BLaER1 treated with 17β-estradiol and CSF1 and Interleukin-3, amounts not matched to agents 10 nM and 100 nM (cell line): ENCODE data around the gene HOXB7.

Experiments
- H3K27ac ChIP-seq, 11 experiments: shearing (Covaris generic); formaldehyde crosslinking; 2 replicates each; pipeline ENCODE4 v1.8.1; 2022
- H3K27me3 ChIP-seq, 11 experiments: shearing (Covaris generic); formaldehyde crosslinking; 2 replicates each; pipeline ENCODE4 v1.8.1; 2022
- H3K36me3 ChIP-seq, 11 experiments: shearing (Covaris generic); formaldehyde crosslinking; 2 replicates each; pipeline ENCODE4 v1.8.1; 2022
- H3K4me1 ChIP-seq, 10 experiments: shearing (Covaris generic); formaldehyde crosslinking; 2 replicates each; pipeline ENCODE4 v1.8.1; 2022
- H3K4me2 ChIP-seq, 11 experiments: shearing (Covaris generic); formaldehyde crosslinking; 2 replicates each; pipeline ENCODE4 v1.8.1; 2022
- H3K4me3 ChIP-seq, 10 experiments: shearing (Covaris generic); formaldehyde crosslinking; 2 replicates each; pipeline ENCODE4 v1.8.1; 2022
- H3K9ac ChIP-seq, 11 experiments: shearing (Covaris generic); formaldehyde crosslinking; 2 replicates each; pipeline ENCODE4 v1.8.1; 2022
- H3K9me3 ChIP-seq, 11 experiments: shearing (Covaris generic); formaldehyde crosslinking; replicated peaks in 1 of 11; 2 replicates each; pipeline ENCODE4 v1.8.1; 2022
- H4K20me1 ChIP-seq, 11 experiments: shearing (Covaris generic); formaldehyde crosslinking; 2 replicates each; pipeline ENCODE4 v1.8.1; 2022
- Cebpa-rat ChIP-seq, 11 experiments: shearing (Covaris generic); IDR thresholded peaks; 2 replicates each; pipeline ENCODE4 v1.8.1; 2022

The HOXB7 gene

DNA sequence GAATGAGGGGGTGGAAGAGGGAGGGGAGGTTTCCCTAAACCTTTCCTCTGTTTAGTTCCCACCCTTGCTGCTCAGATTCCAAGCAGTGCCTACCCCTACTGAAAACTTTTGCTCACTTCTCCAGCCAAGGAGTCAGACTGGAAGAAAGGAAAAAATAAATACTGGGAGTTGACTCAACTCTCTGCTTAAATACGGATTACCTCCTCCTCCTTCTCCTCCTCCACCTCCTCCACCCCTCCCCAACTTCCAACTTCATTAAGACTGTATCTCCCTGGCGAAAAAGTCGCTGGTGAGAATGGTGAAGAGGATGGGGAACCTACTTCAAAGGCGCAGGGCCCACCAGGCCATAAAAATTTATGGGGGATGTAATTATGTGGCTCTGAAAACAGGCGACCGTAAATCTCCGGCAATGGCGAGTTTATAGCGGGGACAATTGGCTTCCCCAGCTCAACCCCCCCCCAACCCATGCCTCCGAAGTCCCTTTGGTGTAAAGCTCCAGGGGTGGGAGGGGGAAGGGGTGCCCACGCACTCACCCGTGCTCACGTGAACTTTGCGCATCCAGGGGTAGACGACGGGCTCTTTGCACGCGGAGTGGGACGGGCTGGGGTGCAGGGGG lies 33.4 kb downstream of the HOXB7 start:
- no peak overlapping the region for H3K27ac ChIP-seq
- peaks cover 100% of the 10 kb centered on the region in 11 experiments for H3K27me3 ChIP-seq
- H3K9me3 ChIP-seq: peaks cover 0 to 9% (median 0%) of the 10 kb centered on the region in 11 experiments; a peak in 2 of 22 replicates
- H3K4me2 ChIP-seq: no peak overlapping the region
- TF ChIP-seq Cebpa-rat (IDR thresholded peaks at IDR 0.05): no peak
- no peaks in the 10 kb centered on the region for H3K36me3 ChIP-seq
- peaks cover 0 to 9% (median 2%) of the 10 kb centered on the region in 10 experiments; a peak in 5 of 20 replicates for H3K4me1 ChIP-seq
- no peak overlapping the region for H3K4me3 ChIP-seq
- H3K9ac ChIP-seq: no peak overlapping the region
- peaks cover 0 to 90% (median 72%) of the 10 kb centered on the region in 11 experiments; a peak in 17 of 22 replicates for H4K20me1 ChIP-seq

DNA sequence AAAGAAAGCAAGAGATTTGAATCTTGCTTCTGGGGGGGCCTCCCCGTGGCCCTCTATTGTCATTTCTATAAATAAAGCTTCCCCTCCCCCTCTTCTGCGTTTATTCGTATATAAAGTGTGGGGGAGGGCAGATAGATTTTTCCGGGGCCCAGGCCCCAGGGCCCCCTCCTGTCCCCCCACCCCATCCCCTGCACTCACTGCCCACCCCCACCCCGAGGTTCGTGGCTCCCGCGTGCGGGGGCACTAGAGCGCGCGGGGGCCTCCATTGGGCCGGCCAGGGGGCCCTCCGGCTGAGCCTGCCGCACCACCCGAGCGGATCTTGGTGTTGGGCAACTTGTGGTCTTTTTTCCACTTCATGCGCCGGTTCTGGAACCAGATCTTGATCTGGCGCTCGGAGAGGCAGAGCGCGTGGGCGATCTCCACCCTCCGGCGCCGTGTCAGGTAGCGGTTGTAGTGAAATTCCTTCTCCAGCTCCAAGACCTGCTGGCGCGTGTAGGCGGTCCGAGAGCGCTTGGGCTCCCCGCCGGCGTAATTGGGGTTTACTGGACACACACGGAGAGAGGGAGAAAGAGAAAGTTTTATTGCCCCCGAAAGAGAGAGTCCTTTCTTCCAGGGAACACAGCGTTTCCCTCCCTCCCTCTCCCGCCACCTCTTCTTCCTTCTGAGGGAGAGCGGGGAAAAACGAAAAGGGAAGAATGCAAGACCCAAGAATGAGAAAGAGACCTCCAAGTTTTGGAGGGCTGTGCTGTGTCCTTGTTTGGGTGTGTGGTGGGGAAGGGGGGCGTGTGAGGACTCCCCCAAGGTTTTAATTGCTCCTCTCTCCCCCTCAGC lies 34.1 kb downstream of the HOXB7 start:
- Histone ChIP-seq H3K4me1 (peaks cover 0 to 2% (median 0%) of the 10 kb centered on the region in 10 experiments; a peak in 2 of 20 replicates), H3K36me3 (no peaks in the 10 kb centered on the region), H3K9me3 (peaks cover 0 to 9% (median 0%) of the 10 kb centered on the region in 11 experiments; a peak in 2 of 22 replicates), H3K4me3 (no peak overlapping the region), H3K9ac (no peak overlapping the region), H3K4me2 (no peak overlapping the region), H3K27ac (no peak overlapping the region), H4K20me1 (peaks cover 0 to 90% (median 72%) of the 10 kb centered on the region in 11 experiments; a peak in 17 of 22 replicates), H3K27me3 (peaks cover 100% of the 10 kb centered on the region in 11 experiments)
- no peak for TF ChIP-seq Cebpa-rat (IDR thresholded peaks at IDR 0.05)

DNA sequence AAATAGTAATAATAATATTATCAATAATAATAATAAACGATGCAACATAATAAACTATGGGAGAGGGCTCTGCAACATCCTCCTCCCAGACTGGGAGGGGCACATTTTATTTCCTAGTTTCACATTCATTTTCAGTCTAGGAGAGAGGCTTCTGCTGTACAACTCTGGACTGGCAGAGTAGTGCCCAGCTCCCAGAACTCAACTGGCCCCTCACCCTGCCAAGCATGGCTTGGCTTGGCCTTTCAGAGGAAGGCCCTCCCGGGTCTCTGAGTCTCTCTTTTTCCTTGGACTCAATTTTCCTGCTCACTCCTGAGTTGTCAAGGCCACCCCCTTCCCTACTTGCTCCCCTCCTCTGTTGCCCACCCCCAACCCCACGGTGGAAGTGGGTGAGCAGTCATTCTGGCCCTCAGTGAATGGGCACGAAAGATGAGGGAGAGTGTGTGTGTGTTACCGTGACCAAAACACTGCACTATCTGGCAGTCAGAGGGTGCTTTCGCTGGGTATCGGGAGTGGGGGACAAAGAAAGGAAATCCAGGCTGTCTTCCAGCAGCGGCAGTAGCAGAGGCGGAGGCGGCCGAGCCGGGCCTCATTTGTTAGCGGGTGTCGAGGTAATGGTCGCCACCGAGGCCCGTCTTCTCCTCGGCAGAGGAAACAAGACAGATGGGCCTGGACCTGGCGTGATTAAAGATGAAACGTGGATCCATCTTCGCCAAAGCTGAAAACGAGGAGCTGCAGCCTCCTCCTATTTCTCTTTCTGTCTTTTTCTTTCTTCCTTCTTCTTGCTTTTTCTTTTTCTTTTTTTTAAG lies 34.9 kb downstream of the HOXB7 start:
- H3K36me3 ChIP-seq: no peaks in the 10 kb centered on the region
- no peak overlapping the region for H3K4me3 ChIP-seq
- peaks cover 0 to 90% (median 72%) of the 10 kb centered on the region in 11 experiments; a peak in 17 of 22 replicates for H4K20me1 ChIP-seq
- no peaks in the 10 kb centered on the region for H3K4me1 ChIP-seq
- H3K27me3 ChIP-seq: peaks cover 100% of the 10 kb centered on the region in 11 experiments
- peaks cover 0 to 9% (median 0%) of the 10 kb centered on the region in 11 experiments; a peak in 2 of 22 replicates for H3K9me3 ChIP-seq
- H3K27ac ChIP-seq: no peak overlapping the region
- TF ChIP-seq Cebpa-rat (IDR thresholded peaks at IDR 0.05): no peak
- no peak overlapping the region for H3K9ac ChIP-seq
- no peak overlapping the region for H3K4me2 ChIP-seq

DNA sequence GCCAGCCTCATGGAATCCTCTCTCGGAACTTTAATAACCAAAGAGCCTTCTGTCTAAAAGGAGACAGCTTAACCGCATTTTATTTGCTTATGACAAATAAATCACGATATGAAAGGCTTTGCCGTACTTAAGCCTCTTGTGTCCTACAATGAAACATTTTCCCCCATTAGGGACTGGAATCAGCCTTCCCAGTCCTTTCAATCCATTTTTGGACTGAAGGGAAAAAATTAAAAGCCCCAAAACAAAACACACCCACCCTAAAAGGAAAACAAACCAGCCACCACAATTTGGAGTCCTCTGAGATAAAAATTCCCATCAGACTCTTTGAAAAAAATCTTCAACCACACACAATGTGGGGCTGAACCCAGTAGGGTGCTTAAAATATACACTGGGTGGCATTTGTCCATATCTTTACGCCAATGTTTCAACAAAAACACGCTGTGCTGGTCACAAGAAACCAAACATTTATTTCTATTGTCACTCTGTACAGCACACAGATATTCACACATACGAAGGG lies 35.7 kb downstream of the HOXB7 start:
- Histone ChIP-seq H3K4me2 (no peak overlapping the region), H3K27ac (no peak overlapping the region), H3K9me3 (peaks cover 0 to 9% (median 0%) of the 10 kb centered on the region in 11 experiments; a peak in 2 of 22 replicates), H3K4me3 (no peak overlapping the region), H3K27me3 (peaks cover 100% of the 10 kb centered on the region in 11 experiments), H3K36me3 (no peaks in the 10 kb centered on the region), H3K4me1 (no peaks in the 10 kb centered on the region), H3K9ac (no peak overlapping the region), H4K20me1 (peaks cover 0 to 90% (median 72%) of the 10 kb centered on the region in 11 experiments; a peak in 17 of 22 replicates)
- no peak for TF ChIP-seq Cebpa-rat (IDR thresholded peaks at IDR 0.05)

DNA sequence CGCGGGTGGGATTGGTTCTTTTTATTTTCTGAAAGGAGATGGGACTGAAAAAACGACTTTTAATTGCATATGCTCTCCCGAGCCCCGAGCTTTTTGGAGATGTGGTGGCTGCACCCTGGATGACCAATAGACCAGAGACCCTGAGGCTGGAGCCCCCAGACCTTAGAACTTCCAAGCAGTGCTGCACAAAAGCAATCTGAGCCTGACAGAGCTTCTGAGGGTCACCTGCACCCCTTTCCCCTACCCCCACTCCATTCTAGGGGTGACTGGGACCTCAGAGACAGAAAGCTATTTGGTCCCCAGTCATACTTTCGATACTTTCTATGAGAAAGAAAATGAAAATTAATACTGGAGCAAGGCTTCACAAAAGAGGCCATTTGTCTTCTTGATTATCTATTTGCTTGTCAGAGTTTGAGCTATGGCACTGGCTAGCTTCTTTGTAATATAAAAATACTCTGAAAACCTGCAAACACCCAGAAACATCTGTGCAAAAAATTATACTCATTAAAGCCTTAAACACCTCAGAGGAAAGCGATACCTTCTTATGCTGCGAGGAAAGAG lies 36.2 kb downstream of the HOXB7 start:
- Histone ChIP-seq H3K27me3 (peaks cover 100% of the 10 kb centered on the region in 11 experiments), H3K27ac (no peak overlapping the region), H4K20me1 (peaks cover 0 to 90% (median 70%) of the 10 kb centered on the region in 11 experiments; a peak in 17 of 22 replicates), H3K36me3 (no peaks in the 10 kb centered on the region), H3K9ac (no peak overlapping the region), H3K4me1 (no peaks in the 10 kb centered on the region), H3K9me3 (peaks cover 0 to 9% (median 0%) of the 10 kb centered on the region in 11 experiments; a peak in 2 of 22 replicates), H3K4me2 (no peak overlapping the region), H3K4me3 (no peak overlapping the region)
- no peak for TF ChIP-seq Cebpa-rat (IDR thresholded peaks at IDR 0.05)

DNA sequence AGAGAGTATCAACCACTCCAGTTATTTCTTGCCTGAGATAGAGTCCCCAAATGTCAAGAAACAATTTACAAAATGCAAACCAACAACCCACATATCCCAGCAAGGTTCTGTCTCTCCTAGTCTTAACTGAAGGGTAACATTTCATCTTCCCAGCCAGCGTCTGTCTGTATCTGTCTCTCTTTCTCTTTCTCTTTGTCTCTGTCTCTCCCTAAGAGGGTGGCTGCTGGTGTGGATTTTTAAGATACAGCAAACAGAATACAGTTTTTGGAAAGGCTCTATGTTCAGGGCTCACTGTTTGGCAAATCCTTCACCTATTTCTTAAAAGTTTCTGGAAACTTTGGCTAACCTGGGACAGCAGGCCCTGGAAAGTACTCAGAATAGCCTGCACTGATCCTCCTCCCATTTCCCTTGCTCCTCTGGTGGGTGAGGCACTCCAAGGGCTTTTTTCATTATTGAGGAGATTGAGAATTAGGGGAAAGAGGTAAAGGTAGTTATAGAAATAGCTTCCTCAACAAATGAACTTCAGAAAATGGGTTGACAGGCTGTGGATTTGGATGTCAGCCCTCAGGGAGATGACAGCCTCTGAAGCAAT lies 38.9 kb downstream of the HOXB7 start:
- Histone ChIP-seq H3K9me3 (no peaks in the 10 kb centered on the region), H3K9ac (no peak overlapping the region), H3K4me3 (no peak overlapping the region), H3K4me1 (no peaks in the 10 kb centered on the region), H3K4me2 (no peak overlapping the region), H3K27me3 (peaks cover 100% of the 10 kb centered on the region in 11 experiments), H3K36me3 (no peaks in the 10 kb centered on the region), H3K27ac (no peak overlapping the region), H4K20me1 (peaks cover 0 to 89% (median 54%) of the 10 kb centered on the region in 11 experiments; a peak in 16 of 22 replicates)
- no peak for TF ChIP-seq Cebpa-rat (IDR thresholded peaks at IDR 0.05)

DNA sequence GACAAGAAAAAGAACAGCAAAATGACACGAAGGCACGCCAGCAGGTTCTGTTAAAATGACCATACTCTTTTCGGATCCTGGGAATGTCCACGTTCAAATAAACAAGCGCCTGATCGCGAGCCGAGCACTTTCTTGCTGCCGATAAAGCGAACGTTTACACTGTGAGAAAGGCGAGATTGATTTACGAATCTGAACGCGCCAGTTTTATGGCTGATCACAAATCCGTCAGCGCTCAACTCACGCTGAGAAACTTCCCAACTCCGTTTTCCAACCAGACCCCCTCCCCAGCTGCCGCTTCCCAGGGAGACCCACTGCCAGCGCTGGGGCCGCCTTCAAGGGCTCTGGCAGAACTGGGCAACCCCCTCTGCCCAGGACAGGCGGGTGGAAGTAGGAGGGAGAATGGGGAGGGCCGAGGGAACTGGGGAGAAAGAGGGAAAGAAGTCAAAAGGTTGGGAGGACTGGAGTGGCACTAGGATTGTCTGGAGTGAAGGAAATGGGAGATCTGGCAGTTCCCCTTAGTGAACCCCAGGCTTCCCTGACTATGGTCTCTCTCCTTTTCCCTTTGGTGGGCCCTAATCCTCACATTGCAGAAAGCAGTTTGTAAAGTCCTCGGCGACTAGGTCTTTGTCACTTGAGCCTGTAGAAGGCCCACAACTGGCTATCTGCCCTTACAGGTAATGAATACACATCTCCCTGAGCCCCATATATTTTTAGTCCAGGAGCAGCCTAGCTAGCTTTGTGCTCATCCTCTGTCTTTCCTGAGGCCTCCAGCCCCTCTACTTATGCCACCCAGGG lies 39.6 kb downstream of the HOXB7 start:
- no peak for TF ChIP-seq Cebpa-rat (IDR thresholded peaks at IDR 0.05)
- Histone ChIP-seq H3K4me3 (no peak overlapping the region), H3K9me3 (no peaks in the 10 kb centered on the region), H3K4me2 (no peak overlapping the region), H3K27ac (no peak overlapping the region), H4K20me1 (peaks cover 0 to 92% (median 51%) of the 10 kb centered on the region in 11 experiments; a peak in 16 of 22 replicates), H3K9ac (no peak overlapping the region), H3K4me1 (no peaks in the 10 kb centered on the region), H3K36me3 (no peaks in the 10 kb centered on the region), H3K27me3 (peaks cover 100% of the 10 kb centered on the region in 11 experiments)
